ENCODE measurements around the gene IGF2BP2.
"Not testable (repeated sequence)": the region's sequence is repeated elsewhere in the genome, so short reads cannot be mapped to it uniquely, and the experiment has no call there.

Gene IGF2BP2

GRCh38 chr3:185825639-185826481 lies 1.0 kb upstream of the IGF2BP2 start:
- peaks cover 3% of the 10 kb centered on the region for H3K36me3 Mint-ChIP-seq
- H3K4me1 Mint-ChIP-seq (ENCODE audit: low read depth) = peaks cover 14% of the 10 kb centered on the region
- no peaks in the 10 kb centered on the region for H3K9me3 Mint-ChIP-seq (ENCODE audit: low read depth)
- peaks cover 40% of the 10 kb centered on the region for H3K27me3 Mint-ChIP-seq
- no peak overlapping the region for H3K27ac Mint-ChIP-seq
- peak overlapping the region; percentile 81 for H3K4me3 Mint-ChIP-seq

- H3K4me3 Mint-ChIP-seq = peak overlapping the region; percentile 81
- no peak overlapping the region for H3K27ac Mint-ChIP-seq
- no peaks in the 10 kb centered on the region for H3K36me3 Mint-ChIP-seq
- no peaks in the 10 kb centered on the region for H3K9me3 Mint-ChIP-seq (ENCODE audit: low read depth)
- H3K27me3 Mint-ChIP-seq = peaks cover 38% of the 10 kb centered on the region
- peaks cover 14% of the 10 kb centered on the region for H3K4me1 Mint-ChIP-seq (ENCODE audit: low read depth)
Measured at GRCh38 chr3:185824051-185825005, 514 bp downstream of the IGF2BP2 start.

- Mint-ChIP-seq H3K27ac (no peak overlapping the region), H3K4me1 (ENCODE audit: low read depth) (peaks cover 14% of the 10 kb centered on the region), H3K36me3 (no peaks in the 10 kb centered on the region), H3K9me3 (ENCODE audit: low read depth) (no peaks in the 10 kb centered on the region), H3K4me3 (peak overlapping the region; percentile 81), H3K27me3 (peaks cover 40% of the 10 kb centered on the region)
Measured at GRCh38 chr3:185823078-185824044, 1.5 kb downstream of the IGF2BP2 start.

- Mint-ChIP-seq H3K9me3 (ENCODE audit: low read depth) (no peaks in the 10 kb centered on the region), H3K27ac (no peak overlapping the region), H3K36me3 (no peaks in the 10 kb centered on the region), H3K4me1 (ENCODE audit: low read depth) (peaks cover 14% of the 10 kb centered on the region), H3K4me3 (peak overlapping the region; percentile 70), H3K27me3 (peaks cover 35% of the 10 kb centered on the region)
Measured at GRCh38 chr3:185822221-185823000, 2.4 kb downstream of the IGF2BP2 start.

- Mint-ChIP-seq H3K27me3 (peaks cover 28% of the 10 kb centered on the region), H3K4me1 (ENCODE audit: low read depth) (peaks cover 9% of the 10 kb centered on the region), H3K27ac (no peak overlapping the region), H3K9me3 (ENCODE audit: low read depth) (no peaks in the 10 kb centered on the region), H3K4me3 (no peak overlapping the region), H3K36me3 (no peaks in the 10 kb centered on the region)
Measured at GRCh38 chr3:185820973-185821758, 3.7 kb downstream of the IGF2BP2 start.

GRCh38 chr3:185818267-185818875 lies 6.5 kb downstream of the IGF2BP2 start:
- Mint-ChIP-seq H3K9me3 (ENCODE audit: low read depth) (no peaks in the 10 kb centered on the region), H3K27me3 (peaks cover 31% of the 10 kb centered on the region), H3K4me1 (ENCODE audit: low read depth) (peaks cover 7% of the 10 kb centered on the region), H3K36me3 (no peaks in the 10 kb centered on the region), H3K4me3 (no peak overlapping the region), H3K27ac (no peak overlapping the region)

- Mint-ChIP-seq H3K4me1 (ENCODE audit: low read depth) (no peaks in the 10 kb centered on the region), H3K27me3 (peaks cover 18% of the 10 kb centered on the region), H3K36me3 (no peaks in the 10 kb centered on the region), H3K9me3 (ENCODE audit: low read depth) (no peaks in the 10 kb centered on the region), H3K27ac (no peak overlapping the region), H3K4me3 (no peak overlapping the region)
Measured at GRCh38 chr3:185815391-185816282, 9.2 kb downstream of the IGF2BP2 start.

GRCh38 chr3:185813691-185814215 lies 11.1 kb downstream of the IGF2BP2 start:
- no peak overlapping the region for H3K27ac Mint-ChIP-seq
- no peaks in the 10 kb centered on the region for H3K36me3 Mint-ChIP-seq
- peaks cover 16% of the 10 kb centered on the region for H3K27me3 Mint-ChIP-seq
- no peaks in the 10 kb centered on the region for H3K4me1 Mint-ChIP-seq (ENCODE audit: low read depth)
- H3K9me3 Mint-ChIP-seq (ENCODE audit: low read depth) = no peaks in the 10 kb centered on the region
- no peak overlapping the region for H3K4me3 Mint-ChIP-seq

- Mint-ChIP-seq H3K27me3 (peaks cover 13% of the 10 kb centered on the region), H3K36me3 (no peaks in the 10 kb centered on the region), H3K27ac (no peak overlapping the region), H3K9me3 (ENCODE audit: low read depth) (no peaks in the 10 kb centered on the region), H3K4me3 (no peak overlapping the region), H3K4me1 (ENCODE audit: low read depth) (no peaks in the 10 kb centered on the region)
Measured at GRCh38 chr3:185813205-185813604, 11.6 kb downstream of the IGF2BP2 start.

GRCh38 chr3:185807445-185808068 lies 17.3 kb downstream of the IGF2BP2 start:
- Mint-ChIP-seq H3K4me3 (no peak overlapping the region), H3K9me3 (ENCODE audit: low read depth) (no peaks in the 10 kb centered on the region), H3K36me3 (no peaks in the 10 kb centered on the region), H3K27me3 (peaks cover 7% of the 10 kb centered on the region), H3K27ac (no peak overlapping the region), H3K4me1 (ENCODE audit: low read depth) (no peaks in the 10 kb centered on the region)

GRCh38 chr3:185798831-185799110 lies 26.1 kb downstream of the IGF2BP2 start:
- not testable (repeated sequence) for H3K9me3 Mint-ChIP-seq (ENCODE audit: low read depth); H3K27ac Mint-ChIP-seq; H3K36me3 Mint-ChIP-seq; H3K27me3 Mint-ChIP-seq; H3K4me1 Mint-ChIP-seq (ENCODE audit: low read depth); H3K4me3 Mint-ChIP-seq
